ENCODE data around the gene CTNNBL1.

GRCh38 chr20:37727957-37728634 lies 34.3 kb downstream of the CTNNBL1 start:
- TF ChIP-seq, protein P1, sequence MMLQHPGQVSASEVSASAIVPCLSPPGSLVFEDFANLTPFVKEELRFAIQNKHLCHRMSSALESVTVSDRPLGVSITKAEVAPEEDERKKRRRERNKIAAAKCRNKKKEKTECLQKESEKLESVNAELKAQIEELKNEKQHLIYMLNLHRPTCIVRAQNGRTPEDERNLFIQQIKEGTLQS (IDR thresholded peaks at IDR 0.05), result no peak
- TF ChIP-seq SRF (IDR thresholded peaks at IDR 0.05; ENCODE audit: low read depth) (no peak), ZFX (IDR thresholded peaks at IDR 0.05) (no peak), EZH2 (IDR thresholded peaks at IDR 0.05) (no peak)
- TF ChIP-seq, protein P2, sequence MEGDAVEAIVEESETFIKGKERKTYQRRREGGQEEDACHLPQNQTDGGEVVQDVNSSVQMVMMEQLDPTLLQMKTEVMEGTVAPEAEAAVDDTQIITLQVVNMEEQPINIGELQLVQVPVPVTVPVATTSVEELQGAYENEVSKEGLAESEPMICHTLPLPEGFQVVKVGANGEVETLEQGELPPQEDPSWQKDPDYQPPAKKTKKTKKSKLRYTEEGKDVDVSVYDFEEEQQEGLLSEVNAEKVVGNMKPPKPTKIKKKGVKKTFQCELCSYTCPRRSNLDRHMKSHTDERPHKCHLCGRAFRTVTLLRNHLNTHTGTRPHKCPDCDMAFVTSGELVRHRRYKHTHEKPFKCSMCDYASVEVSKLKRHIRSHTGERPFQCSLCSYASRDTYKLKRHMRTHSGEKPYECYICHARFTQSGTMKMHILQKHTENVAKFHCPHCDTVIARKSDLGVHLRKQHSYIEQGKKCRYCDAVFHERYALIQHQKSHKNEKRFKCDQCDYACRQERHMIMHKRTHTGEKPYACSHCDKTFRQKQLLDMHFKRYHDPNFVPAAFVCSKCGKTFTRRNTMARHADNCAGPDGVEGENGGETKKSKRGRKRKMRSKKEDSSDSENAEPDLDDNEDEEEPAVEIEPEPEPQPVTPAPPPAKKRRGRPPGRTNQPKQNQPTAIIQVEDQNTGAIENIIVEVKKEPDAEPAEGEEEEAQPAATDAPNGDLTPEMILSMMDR (IDR thresholded peaks at IDR 0.05 in 2 of 3, conservative IDR thresholded peaks at IDR 0.05 in 1 of 3; ENCODE audit: borderline replicate concordance in 1 of 3, insufficient read depth in 1 of 3, low read depth in 2 of 3, low read length in 2 of 3), result no peak

All from HCT116 (cell line).